HG03457 (cell line): ENCODE measurements around the gene LTBP1.
"Not testable (repeated sequence)": the region's sequence is repeated elsewhere in the genome, so short reads cannot be mapped to it uniquely, and the experiment has no call there.

Experiments
- ATAC-seq: cut with Tn5 transposase; IDR thresholded peaks from one replicate; pipeline ENCODE4 v1.9.1; 2021; ENCODE audit warnings: moderate number of reproducible peaks; ENCODE audit not compliant: unreplicated experiment

Gene LTBP1

DNA sequence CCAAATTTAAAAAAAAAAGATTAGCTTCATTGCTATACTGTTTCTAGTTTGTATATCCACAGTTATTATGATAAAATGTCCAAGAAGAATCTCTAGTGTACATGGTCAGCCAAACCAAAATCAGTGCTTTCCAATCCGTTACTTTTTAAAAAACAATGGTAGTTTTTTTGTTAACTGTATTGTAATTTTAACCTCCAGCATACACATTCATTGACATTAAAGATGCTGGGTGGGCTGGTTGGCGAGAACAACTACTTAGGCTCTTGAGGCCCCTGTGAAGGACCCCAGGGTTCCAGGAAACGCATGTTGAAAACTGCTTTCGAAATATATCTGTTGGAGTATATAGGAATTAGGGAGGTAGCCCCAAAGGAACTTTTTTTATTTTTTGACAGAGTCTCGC lies 422.4 kb downstream of the LTBP1 start:
- ATAC-seq = no peak

DNA sequence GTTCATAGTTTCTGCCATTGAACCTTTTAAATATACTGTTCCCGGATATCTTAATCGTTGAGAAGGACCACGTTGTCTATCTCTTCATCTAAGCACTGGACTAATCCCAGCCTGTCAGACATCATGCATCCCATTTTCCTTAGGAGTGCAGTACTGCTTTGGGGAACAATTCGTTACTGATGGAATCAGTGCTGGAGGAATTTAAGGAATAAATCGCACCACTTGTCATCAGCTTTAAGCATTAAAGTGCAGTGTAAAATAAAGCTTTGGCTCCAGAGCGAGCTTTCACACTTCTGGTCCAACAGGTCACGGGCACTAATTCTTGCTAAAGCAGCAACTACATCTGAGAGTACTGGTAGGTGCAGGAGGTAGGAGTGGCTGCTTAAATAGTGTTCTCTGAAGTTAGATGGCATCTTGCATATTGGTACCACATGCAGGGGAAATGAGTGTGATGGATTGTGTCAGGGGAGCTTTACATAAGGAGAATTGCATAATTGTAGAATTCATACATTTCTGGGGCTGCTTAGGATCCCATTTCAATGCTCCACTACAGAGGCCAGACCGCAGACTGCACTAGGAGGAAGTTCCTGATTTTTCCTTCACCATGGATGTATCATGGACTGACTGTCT lies 424.0 kb downstream of the LTBP1 start:
- ATAC-seq = no peak

DNA sequence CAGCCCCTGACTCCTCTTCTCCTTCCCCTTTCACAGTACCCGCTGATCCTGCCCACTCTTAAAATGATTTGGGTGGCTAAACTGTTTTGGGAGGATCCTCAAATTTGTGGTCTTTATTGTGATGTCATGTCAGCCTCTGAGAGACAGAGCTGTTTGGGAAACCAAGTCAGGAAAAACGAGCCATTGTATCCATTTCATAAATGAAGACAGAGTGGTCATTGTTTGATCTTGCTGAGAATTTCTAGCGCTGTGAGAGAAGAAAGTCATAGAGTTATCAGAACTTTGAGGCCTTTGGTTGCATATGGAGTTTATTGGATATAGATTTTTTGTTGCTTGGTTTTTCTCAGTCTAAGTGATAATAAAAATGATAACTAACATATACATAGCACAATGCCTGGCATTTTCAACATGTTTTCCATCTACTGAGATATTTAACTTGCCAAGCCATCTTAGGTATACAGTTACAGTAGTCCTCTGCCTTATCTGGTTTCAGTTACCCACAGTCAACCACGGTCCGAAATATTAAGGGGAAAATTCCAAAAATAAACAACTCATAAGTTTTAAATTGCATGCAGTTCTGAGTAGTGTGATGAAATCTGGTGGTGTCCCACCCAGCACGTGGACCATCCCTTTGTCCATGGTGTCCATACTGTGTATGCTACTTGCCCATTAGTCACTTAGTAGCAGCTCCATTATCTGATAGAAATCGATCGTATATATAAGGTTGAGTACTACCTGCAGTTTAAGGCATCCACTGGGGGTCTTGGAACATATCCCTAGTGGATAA lies 424.7 kb downstream of the LTBP1 start:
- ATAC-seq = no peak

GRCh38 chr2:33372940-33373553 lies 426.3 kb downstream of the LTBP1 start:
- ATAC-seq = no peak

GRCh38 chr2:33373986-33374385 lies 427.2 kb downstream of the LTBP1 start:
- no peak for ATAC-seq

GRCh38 chr2:33375054-33375453 lies 428.3 kb downstream of the LTBP1 start:
- no peak for ATAC-seq

DNA sequence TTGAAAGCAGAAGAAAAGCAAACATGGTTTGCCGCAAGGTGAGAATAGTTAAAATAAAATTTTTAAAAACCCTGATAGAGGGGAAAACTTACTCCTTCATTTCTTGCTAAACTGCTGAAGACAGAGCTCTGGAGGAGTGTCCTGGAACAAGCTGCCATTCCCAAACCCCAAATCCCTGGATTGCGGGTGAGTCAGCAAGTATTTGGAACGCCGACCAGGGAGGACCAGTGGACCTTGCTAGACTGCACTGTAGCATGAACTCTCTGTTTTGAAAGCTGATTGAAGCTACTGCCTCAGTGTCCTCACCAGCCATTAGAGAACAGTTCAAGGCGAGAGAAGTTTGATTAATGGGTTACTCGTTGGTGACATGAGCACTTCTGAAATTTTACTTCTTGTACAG lies 430.3 kb downstream of the LTBP1 start:
- no peak for ATAC-seq

- ATAC-seq = no peak
Measured at GRCh38 chr2:33378556-33379210, 431.9 kb downstream of the LTBP1 start.

DNA sequence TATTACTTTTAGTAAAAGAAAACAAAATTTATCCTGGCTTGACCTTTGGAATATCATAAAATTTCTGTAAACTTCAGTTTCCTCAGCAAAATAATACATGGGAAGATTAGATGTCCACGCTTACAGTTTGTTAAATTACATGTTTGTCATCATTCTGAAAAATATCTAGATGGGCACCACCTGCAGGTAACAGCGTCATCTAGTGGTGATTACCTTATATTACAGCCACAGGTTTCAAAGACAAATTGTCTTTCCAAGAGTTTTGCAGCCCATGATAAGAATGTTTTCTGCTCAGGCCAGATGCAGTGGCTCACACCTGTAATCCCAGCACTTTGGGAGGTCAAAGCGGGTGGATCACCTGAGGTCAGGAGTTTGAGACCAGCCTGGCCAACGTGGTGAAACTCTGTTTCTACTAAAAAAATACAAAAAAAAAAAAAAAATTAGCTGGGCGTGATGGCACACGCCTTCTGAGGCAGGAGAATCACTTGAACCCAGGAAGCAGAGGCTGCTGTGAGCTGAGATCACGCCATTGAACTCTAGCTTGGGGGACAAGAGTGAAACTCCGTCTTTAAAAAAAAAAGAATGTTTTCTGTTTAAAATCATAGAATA lies 433.4 kb downstream of the LTBP1 start:
- ATAC-seq = no peak

DNA sequence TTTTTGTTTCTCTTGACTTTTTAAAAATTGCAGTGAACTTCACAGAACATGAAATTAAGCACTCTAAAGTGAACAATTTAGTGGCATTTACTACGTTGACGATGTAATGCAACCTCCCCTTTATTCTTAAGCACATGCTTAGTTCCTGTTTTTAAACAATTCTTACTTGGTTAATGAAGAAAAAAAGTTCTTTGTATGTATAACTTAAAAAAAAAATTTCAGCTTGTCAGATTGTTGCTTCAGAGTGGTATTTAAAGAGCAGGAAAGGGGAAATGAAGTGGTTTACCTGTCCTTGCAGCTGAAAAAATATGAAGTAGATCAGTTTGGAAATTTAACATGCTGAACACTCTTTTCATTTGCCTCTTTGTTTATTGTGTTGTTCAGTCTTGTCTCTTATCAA lies 434.0 kb downstream of the LTBP1 start:
- ATAC-seq = no peak

- no peak for ATAC-seq
Measured at GRCh38 chr2:33381301-33381858, 434.6 kb downstream of the LTBP1 start.

DNA sequence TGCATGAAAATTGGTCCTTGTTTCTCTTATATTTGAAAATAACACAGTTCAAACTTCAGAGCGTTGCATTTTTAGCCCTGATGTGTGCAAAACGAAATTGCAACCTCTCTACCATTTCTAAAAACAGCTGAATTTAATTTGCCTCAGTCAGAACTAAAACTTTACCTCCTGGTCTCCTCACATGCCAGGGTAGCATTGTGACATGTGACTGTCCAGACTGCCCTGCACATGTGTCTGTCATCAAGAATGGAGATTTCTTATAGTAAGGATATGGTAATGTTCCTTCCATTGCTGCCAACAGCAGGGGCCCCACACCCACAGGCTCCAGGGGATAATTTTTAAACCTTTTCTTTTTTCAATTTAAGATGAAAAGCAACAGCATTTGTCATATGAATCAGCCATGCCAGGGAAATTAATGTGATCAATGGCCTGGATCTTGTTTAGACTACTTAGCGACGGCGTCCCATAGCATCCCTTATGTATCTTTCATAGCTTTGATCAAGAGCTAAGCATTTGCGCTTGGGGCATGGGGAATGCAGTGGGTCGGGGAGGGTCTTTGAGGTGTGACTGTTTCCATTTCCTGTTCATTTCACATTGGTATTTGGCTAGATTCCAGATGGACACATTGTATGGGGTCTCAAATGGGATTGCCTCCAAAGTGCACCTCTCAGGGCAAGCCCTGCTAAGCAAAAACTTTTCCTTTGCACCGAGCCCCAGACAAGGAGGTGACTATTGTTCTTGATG lies 437.3 kb downstream of the LTBP1 start:
- ATAC-seq = no peak

DNA sequence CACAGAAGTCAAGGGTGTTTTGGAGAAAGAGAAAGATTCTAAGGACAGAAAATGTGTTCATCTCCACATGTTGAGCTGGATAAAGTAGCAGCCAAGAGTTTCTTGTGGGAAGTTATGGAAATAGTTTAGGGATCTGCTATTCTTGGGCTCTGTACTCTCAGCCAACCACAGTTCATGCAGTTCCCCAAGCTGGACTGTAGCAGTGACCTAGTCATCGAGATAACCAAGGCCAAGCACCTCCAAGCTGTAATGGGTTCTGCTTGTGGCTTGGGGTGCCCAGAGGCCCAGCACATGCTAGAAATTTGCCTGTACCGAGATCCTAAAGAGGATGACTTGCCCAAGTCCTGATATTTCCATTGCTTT lies 437.8 kb downstream of the LTBP1 start:
- ATAC-seq = no peak

DNA sequence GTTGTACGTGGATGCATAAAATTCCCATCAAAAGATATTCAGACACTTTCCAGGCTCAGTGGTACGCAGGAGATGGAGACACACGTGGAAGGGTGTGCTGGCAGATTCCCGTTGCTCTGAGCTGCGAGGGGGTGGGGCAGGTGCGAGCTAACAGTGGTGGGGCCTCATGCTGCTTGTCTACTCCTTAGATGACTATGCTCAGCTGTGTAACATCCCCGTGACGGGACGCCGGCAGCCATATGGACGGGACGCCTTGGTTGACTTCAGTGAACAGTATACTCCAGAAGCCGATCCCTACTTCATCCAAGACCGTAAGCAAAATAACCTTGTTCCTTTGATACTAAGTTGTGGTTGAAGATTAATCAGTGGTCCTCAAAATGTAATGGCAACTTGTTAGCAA lies 442.2 kb downstream of the LTBP1 start:
- no peak for ATAC-seq

DNA sequence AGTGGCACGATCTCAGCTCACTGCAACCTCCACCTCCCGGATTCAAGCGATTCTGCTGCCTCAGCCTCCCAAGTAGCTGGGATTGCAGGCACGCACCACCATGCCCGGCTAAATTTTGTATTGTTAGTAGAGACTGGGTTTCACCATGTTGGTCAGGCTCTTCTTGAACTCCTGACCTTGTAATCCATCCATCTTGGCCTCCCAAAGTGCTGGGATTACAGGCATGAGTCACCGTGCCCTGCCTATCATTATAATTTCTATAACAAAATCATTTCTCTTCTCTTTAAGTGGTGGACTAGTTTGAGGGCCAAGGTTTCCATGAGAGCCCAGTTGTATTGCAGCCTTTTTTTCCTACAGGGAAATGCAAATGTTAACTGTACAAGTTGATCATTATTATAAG lies 442.9 kb downstream of the LTBP1 start:
- ATAC-seq = not testable (repeated sequence)

DNA sequence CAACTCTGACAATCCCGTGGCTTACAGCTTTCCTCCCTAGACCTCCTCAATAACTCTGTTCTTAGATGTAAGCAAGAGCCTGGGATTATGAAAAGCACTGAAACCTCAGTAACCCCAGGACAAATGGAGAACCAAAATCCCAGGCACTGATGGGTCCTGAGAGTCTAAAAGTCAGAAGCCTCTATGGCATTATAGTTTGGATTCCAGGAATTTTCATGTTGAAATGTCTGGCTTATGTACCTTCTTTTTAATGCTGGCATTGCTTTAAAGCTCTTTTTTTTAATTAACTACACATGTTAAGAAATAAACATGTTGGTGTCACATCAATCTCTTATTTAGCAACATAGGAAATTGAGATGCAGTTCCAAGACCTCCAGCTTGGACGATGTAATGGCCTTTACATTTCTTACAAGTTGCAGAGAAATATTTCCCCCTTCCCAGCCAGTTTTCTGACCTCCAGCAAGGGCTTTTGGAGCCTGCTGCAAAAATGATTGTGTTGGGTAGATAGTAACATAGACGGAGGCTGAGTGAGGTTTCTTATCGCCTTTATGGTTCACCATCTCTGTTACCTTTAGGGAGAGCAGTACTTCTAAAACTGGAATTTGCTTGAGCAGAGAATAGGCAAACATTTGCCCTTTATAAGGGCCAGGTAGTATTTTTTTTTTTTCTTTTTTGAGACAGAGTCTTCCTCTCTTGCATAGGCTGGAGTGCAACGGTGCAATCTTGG lies 444.9 kb downstream of the LTBP1 start:
- ATAC-seq = no peak

GRCh38 chr2:33392366-33392765 lies 445.6 kb downstream of the LTBP1 start:
- no peak for ATAC-seq

- no peak for ATAC-seq
Measured at GRCh38 chr2:33395034-33395433, 448.3 kb downstream of the LTBP1 start.

DNA sequence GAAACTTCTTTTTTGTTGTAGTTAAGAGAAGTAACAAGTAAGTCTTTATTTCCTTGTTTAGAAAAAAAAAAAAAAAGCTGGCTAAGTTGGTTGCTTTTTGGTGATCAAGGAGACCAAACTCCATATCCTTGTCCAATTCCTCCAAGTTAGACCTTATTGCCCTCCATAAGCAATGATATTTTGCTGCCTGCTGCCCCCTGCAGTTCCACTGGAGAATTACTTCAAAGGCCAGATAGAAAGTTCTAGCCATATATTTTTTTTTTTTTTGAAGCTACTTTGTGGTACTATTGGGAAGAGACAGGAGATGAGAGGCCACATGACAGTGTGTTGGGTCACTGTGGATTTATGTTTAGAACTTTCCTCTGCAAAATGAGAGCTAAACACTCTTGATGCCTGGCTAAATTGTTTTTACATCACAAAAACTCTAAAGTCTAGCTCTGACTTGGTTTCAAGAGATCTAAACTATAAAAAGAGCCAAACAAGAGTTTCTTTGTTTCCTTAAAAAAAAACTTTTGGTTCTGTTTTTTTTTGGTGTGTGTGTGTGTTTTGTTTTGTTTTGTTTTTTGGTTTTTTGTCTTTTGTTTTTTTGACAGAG lies 449.0 kb downstream of the LTBP1 start:
- ATAC-seq = no peak
